HepG2 (cell line): ENCODE data around the gene RUFY2. TPM values are rescaled to one million over a fixed set of nuclear protein-coding genes. Genes with fewer than 3 reads are reported as not detected.
"Not testable (repeated sequence)": the region's sequence is repeated elsewhere in the genome, so short reads cannot be mapped to it uniquely, and the experiment has no call there.

Experiments
- ATAC-seq: fragments of 200-7000 bp; cut with Tn5 transposase; 3 replicates; pipeline ENCODE4 v1.9.1; 2020; ENCODE audit warnings: mild to moderate bottlenecking, moderate library complexity
- BruUV-seq: library from RNA; stranded (reverse); fragments of 400-500 nt; replicated peaks from 2 replicates; lab custom pipeline; 2021; lab: Mats Ljungman, UMichigan
- CTCF ChIA-PET: fragments of 300-600 bp; formaldehyde crosslinking; extraction: SDS; loops from one replicate; lab custom pipeline; 2021; ENCODE audit warnings: low total read pairs, inconsistent platforms, low intra/inter-chr PET ratio; lab: Yijun Ruan, JAX
- POLR2A ChIA-PET: fragments of 350-600 bp; sonication (Branson Sonifier 250); formaldehyde crosslinking; loops from one replicate; lab custom pipeline; 2020; ENCODE audit warnings: antibody characterized with exemption, inconsistent platforms; lab: Yijun Ruan, JAX
- DNase-seq: peaks from one replicate; pipeline ENCODE4 v3.0.0-alpha.2; 2015; ENCODE audit warnings: low spot score
- FAIRE-seq: peaks from 3 replicates; lab custom pipeline; 2011; peaks lifted over from hg19 to GRCh38; lab: Jason Lieb, UNC
- H2AFZ ChIP-seq: one replicate; pipeline ENCODE4 v1.6.1; 2011; ENCODE audit warnings: low read length, inconsistent platforms
- H3K27ac ChIP-seq: fragments of 300-600 bp; 3 replicates; pipeline ENCODE4 v1.8.0; 2011; ENCODE audit warnings: mixed run types, mild to moderate bottlenecking, mixed read lengths, low read length, inconsistent platforms; ENCODE audit not compliant: insufficient read depth; ENCODE audit errors: extremely low read length
- H3K27me3 ChIP-seq, 2 experiments: fragments of 200-600 bp in 1 of 2; 2 replicates in 1 of 2; 3 replicates in 1 of 2; pipeline versions ENCODE4 v1.6.0 to v1.8.0; 2011; ENCODE audit warnings: low read length in 2 of 2, mild to moderate bottlenecking in 2 of 2, moderate library complexity in 2 of 2, inconsistent platforms in 1 of 2; ENCODE audit not compliant: insufficient read depth in 2 of 2, control insufficient read depth in 1 of 2
- H3K36me3 ChIP-seq, 2 experiments: fragments of 200-600 bp in 1 of 2; replicated peaks in 1 of 2; 2 replicates in 1 of 2; 3 replicates in 1 of 2; pipeline versions ENCODE4 v1.5.1 to v1.8.0; 2011; ENCODE audit warnings: low read length in 2 of 2, inconsistent platforms in 1 of 2; ENCODE audit not compliant: insufficient read depth in 2 of 2, control insufficient read depth in 1 of 2
- H3K4me1 ChIP-seq: 2 replicates; pipeline ENCODE4 v1.5.1; 2012; ENCODE audit warnings: low read length, inconsistent platforms; ENCODE audit not compliant: insufficient read depth
- H3K4me2 ChIP-seq: 2 replicates; pipeline ENCODE4 v1.6.0; 2011; ENCODE audit warnings: low read depth, low read length, inconsistent platforms
- H3K4me3 ChIP-seq, 3 experiments: fragments of 200-600 bp in 1 of 3; sonication (generic), shearing (Covaris generic) in 1 of 3; replicated peaks in 1 of 3; 2 replicates each; pipeline ENCODE4 v1.5.1; 2011 to 2016; ENCODE audit warnings: low read length in 3 of 3, inconsistent platforms in 2 of 3, low read depth in 2 of 3, mild to moderate bottlenecking in 2 of 3, control low read depth in 1 of 3, mixed read lengths in 1 of 3; ENCODE audit not compliant: insufficient read depth in 1 of 3
- H3K79me2 ChIP-seq: one replicate; pipeline ENCODE4 v1.6.1; 2011; ENCODE audit warnings: low read length, inconsistent platforms; ENCODE audit not compliant: insufficient read depth
- H3K9ac ChIP-seq: 2 replicates; pipeline ENCODE4 v1.6.0; 2011; ENCODE audit warnings: mild to moderate bottlenecking, low read depth, low read length, inconsistent platforms; ENCODE audit not compliant: insufficient read depth
- H3K9me3 ChIP-seq: 2 replicates; pipeline ENCODE4 v1.5.1; 2012; ENCODE audit warnings: mild to moderate bottlenecking, low read length
- H4K20me1 ChIP-seq: 2 replicates; pipeline ENCODE4 v1.6.0; 2011; ENCODE audit warnings: inconsistent platforms, mild to moderate bottlenecking, low read length, moderate library complexity; ENCODE audit not compliant: insufficient read depth
- NFAT5 ChIP-seq: sonication (generic); formaldehyde crosslinking; IDR thresholded peaks from 2 replicates; pipeline ENCODE4 v1.4.0; 2020; ENCODE audit warnings: missing genetic modification reagents
- NFIC ChIP-seq: IDR thresholded peaks from 2 replicates; pipeline ENCODE4 v1.6.1; 2012; ENCODE audit warnings: mild to moderate bottlenecking, low read length, inconsistent platforms
- SP2 ChIP-seq: sonication (generic); formaldehyde crosslinking; IDR thresholded peaks from 2 replicates; pipeline ENCODE4 v1.5.1; 2020; ENCODE audit warnings: mild to moderate bottlenecking, missing genetic modification reagents
- ZNF460 ChIP-seq: sonication (generic); formaldehyde crosslinking; IDR thresholded peaks from 2 replicates; pipeline ENCODE4 v1.5.1; 2020; ENCODE audit warnings: missing genetic modification reagents, mild to moderate bottlenecking, borderline replicate concordance
- ZNF597 ChIP-seq: sonication (generic); formaldehyde crosslinking; IDR thresholded peaks from 2 replicates; pipeline ENCODE4 v1.5.0; 2020; ENCODE audit warnings: missing genetic modification reagents
- ZNF687 ChIP-seq: sonication (generic); formaldehyde crosslinking; IDR thresholded peaks from 2 replicates; pipeline ENCODE4 v1.5.1; 2020; ENCODE audit warnings: mild to moderate bottlenecking, missing genetic modification reagents, moderate library complexity
- WGBS: methylation state at CpG from one replicate; pipeline ENCODE4 v1.1.6; 2017; ENCODE audit warnings: low lambda C conversion rate; 5-methylcytosine and 5-hydroxymethylcytosine counted together
- in situ Hi-C: cut with HindIII; loops from 2 replicates; pipeline ENCODE4 v1.10.0; 2017; ENCODE audit warnings: low pct_unique_long_range_greater_than_20kb; ENCODE audit not compliant: extremely low pct_ligation_motif_present
- intact Hi-C: fragments of 100-400 bp; cut with micrococcal nuclease; formaldehyde crosslinking; loops from one replicate; pipeline ENCODE4 v1.10.0; 2022; ENCODE audit not compliant: unreplicated experiment
- polyA plus RNA-seq, 8 experiments: library from polyadenylated mRNA; depleted of rRNA in 3 of 8; stranded (reverse) in 7 of 8; unstranded in 1 of 8; fragments of >200 nt; fragmentation: Illumina TruSeq in 4 of 8; extraction: Trizol in 4 of 8; gene quantifications; 2 replicates each; pipeline versions ENCODE4 v1.2.1 to v1.2.3, GENCODE V29; 2011 to 2016; ENCODE audit warnings: low read depth in 4 of 8, missing spikeins in 1 of 8, mixed read lengths in 1 of 8; ENCODE audit not compliant: insufficient read depth in 1 of 8
- total RNA-seq, 5 experiments: library from RNA; depleted of rRNA; stranded (reverse); fragments of >200 nt; fragmentation: Illumina TruSeq; extraction: Trizol; gene quantifications; 2 replicates each; pipeline ENCODE4 v1.2.3, GENCODE V29; 2016; ENCODE audit warnings: low read depth in 1 of 5

The RUFY2 gene
- total and polyA plus RNA-seq, 2 of the 13 experiments (the other 11 are each of a cell fraction or from before 2014, with no cell fraction given), result 10.1 to 16.1 TPM

- H3K36me3 ChIP-seq, DNase-seq, BruUV-seq, H4K20me1 ChIP-seq, FAIRE-seq, intact Hi-C loops, CTCF ChIA-PET, H3K9ac ChIP-seq, H3K27ac ChIP-seq, H3K4me2 ChIP-seq, ATAC-seq, H2AFZ ChIP-seq: not testable (repeated sequence)
- peaks cover 14% of the 10 kb centered on the region for H3K9me3 ChIP-seq
- 49% methylated on average over 6 of the region's 6 CpGs for WGBS
- peaks cover 15% of the 10 kb centered on the region for H3K4me1 ChIP-seq
- in situ Hi-C loops, result loop anchor here (25.0 kb wide), 1 partner anchor 453 kb away; no protein-coding TSS in a partner anchor
- POLR2A ChIA-PET, result interaction anchor here (0.8 to 1.2 kb wide), 2 partner anchors 17 to 18 kb away, joined by 3 read pairs; partner anchors contain the start of genes HNRNPH3 and PBLD
- TF ChIP-seq ZNF460 (CRISPR knock-in tag), result peak; percentile 79
- TF ChIP-seq, all 625 proteins: peak for 1; not testable (repeated sequence) for 624
- not testable (repeated sequence) for H3K27me3 ChIP-seq, H3K79me2 ChIP-seq, H3K4me3 ChIP-seq
Observed at GRCh38 chr10:68314930-68315329, 92.1 kb downstream of the RUFY2 start.

- FAIRE-seq, result no peak
- Histone ChIP-seq H3K9me3 (no peaks in the 10 kb centered on the region), H3K36me3 (no peaks in the 10 kb centered on the region), H3K27me3 (no peaks in the 10 kb centered on the region), H3K79me2 (no peaks in the 10 kb centered on the region), H3K4me2 (no peak overlapping the region), H3K9ac (no peak overlapping the region), H3K27ac (no peak overlapping the region), H4K20me1 (no peaks in the 10 kb centered on the region), H3K4me1 (peaks cover 12% of the 10 kb centered on the region), H2AFZ (no peak overlapping the region), H3K4me3 (no peak overlapping the region)
- BruUV-seq, result no TSS peak
- no peak for DNase-seq
- ATAC-seq, result no peak
- intact Hi-C loops (no loop called here), in situ Hi-C loops (loop anchor here (25.0 kb wide), 1 partner anchor 448 kb away; no protein-coding TSS in a partner anchor)
- POLR2A ChIA-PET, result no interaction called here
- CTCF ChIA-PET, result no interaction called here
- TF ChIP-seq ZNF597 (CRISPR knock-in tag), result no peak
- no peak for TF ChIP-seq SP2 (CRISPR knock-in tag)
- no peak for TF ChIP-seq ZNF687 (CRISPR knock-in tag)
- no peak for TF ChIP-seq NFAT5 (CRISPR knock-in tag)
- TF ChIP-seq NFIC, result no peak
Observed at GRCh38 chr10:68310531-68310930, 96.5 kb downstream of the RUFY2 start.
